Heart left ventricle (tissue), 13 donors: Measurements from ENCODE around the gene PLPP6.

Experiments
- POLR2A ChIP-seq, 2 donors: fragments of 450-650 bp; IDR thresholded peaks; one replicate each; pipeline ENCODE4 v1.6.1; 2017; ENCODE audit warnings: antibody characterized with exemption in 2 of 2, mild to moderate bottlenecking in 2 of 2, moderate library complexity in 2 of 2
- TF ChIP-seq, protein P1 (sequence below), 12 donors: fragments of 200-600 bp; sonication (generic) in 4 of 12; IDR thresholded peaks; one replicate each; pipeline versions ENCODE4 v1.5.0 to v1.8.0; 2018 to 2022; ENCODE audit warnings: antibody characterized with exemption in 12 of 12, mild to moderate bottlenecking in 5 of 12
- donor health status: ischemic (EF 13 %, LVEDD 7.1; RV severe dilation, severe dysfunction).
- donor health status: DM: no; HTN: yes; CAD: no.
- donor health status: DM: no; HTN: no; CAD: no.
- donor health status: ischemic (EF 25% LVEDD 6.9; RV normal size, moderate dysfunction).
- donor health status: ischemic (EF 25% LVEDD 5.7; RV mildly dilated, moderate dysfunction).
- donor health status: ischemic (EF 35%, LVEDD 5.7; RV mildly dilated, moderate dysfunction).
- donor health status: nonischemic (EF 11% LVEDD 7.7; RV severe dilation, severe dysfunction).
- donor health status: DM: yes; HTN: yes; CAD: no.
- donor health status: PGD.
- donor health status: ischemic (EF 29% LVEDD 5.4; RV normal size, mild dysfunction).
- donor health status: nonischemic (EF 23%, LVEDD 6.1; RV moderate dilation, normal function).

GRCh38 chr9:4630836-4631235 is 31.3 kb upstream of the PLPP6 start:
- TF ChIP-seq, protein P1, sequence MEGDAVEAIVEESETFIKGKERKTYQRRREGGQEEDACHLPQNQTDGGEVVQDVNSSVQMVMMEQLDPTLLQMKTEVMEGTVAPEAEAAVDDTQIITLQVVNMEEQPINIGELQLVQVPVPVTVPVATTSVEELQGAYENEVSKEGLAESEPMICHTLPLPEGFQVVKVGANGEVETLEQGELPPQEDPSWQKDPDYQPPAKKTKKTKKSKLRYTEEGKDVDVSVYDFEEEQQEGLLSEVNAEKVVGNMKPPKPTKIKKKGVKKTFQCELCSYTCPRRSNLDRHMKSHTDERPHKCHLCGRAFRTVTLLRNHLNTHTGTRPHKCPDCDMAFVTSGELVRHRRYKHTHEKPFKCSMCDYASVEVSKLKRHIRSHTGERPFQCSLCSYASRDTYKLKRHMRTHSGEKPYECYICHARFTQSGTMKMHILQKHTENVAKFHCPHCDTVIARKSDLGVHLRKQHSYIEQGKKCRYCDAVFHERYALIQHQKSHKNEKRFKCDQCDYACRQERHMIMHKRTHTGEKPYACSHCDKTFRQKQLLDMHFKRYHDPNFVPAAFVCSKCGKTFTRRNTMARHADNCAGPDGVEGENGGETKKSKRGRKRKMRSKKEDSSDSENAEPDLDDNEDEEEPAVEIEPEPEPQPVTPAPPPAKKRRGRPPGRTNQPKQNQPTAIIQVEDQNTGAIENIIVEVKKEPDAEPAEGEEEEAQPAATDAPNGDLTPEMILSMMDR (IDR thresholded peaks at IDR 0.05): no peak
- TF ChIP-seq POLR2A (IDR thresholded peaks at IDR 0.05): no peak
